HT1080 (cell line): Measurements from ENCODE around the gene LIG1. TPM values are rescaled to one million over a fixed set of nuclear protein-coding genes. Genes with fewer than 3 reads are reported as not detected.

Source experiments
- DNase-seq: peaks from one replicate; pipeline ENCODE4 v3.0.0-alpha.2; 2015; ENCODE audit warnings: low read depth
- polyA plus RNA-seq, 2 experiments: library from polyadenylated mRNA; depleted of rRNA; stranded (reverse); fragments of >200 nt; gene quantifications; 2 replicates each; pipeline ENCODE4 v1.2.3, GENCODE V29; 2015
- total RNA-seq: library from RNA; depleted of rRNA; stranded (reverse); fragments of >200 nt; shearing (Covaris generic); gene quantifications from 2 replicates; pipeline ENCODE4 v1.2.3, GENCODE V29; 2014; rRNA removed

Gene LIG1
- total RNA-seq = 86.5 and 139 TPM in 2 replicates
- 38.6 and 39.4 TPM in 2 replicates for polyA plus RNA-seq (2015; cell fraction: cytosol; rRNA removed)
- polyA plus RNA-seq (2015; cell fraction: nucleus; rRNA removed) = 101 and 119 TPM in 2 replicates

GRCh38 chr19:48169939-48170803 is at the start of gene LIG1, which contains the start of gene ZSWIM9:
TSS of gene LIG1 (minus strand) at chr19:48170344. CDS start at chr19:48165566, 4,778 bp downstream.
TSS of gene ZSWIM9 (plus strand) at chr19:48170680. CDS start at chr19:48171803, 1,123 bp downstream.
- peak; percentile 97 for DNase-seq

- DNase-seq = no peak
These were observed 48.9 kb upstream of the LIG1 start for GRCh38 chr19:48218997-48219396.

GRCh38 chr19:48216933-48217332 is 46.8 kb upstream of the LIG1 start:
- no peak for DNase-seq

GRCh38 chr19:48213959-48214358 is 43.8 kb upstream of the LIG1 start:
- no peak for DNase-seq

GRCh38 chr19:48210005-48210404 is 39.9 kb upstream of the LIG1 start:
- no peak for DNase-seq

GRCh38 chr19:48206397-48207093 is 36.4 kb upstream of the LIG1 start:
- no peak for DNase-seq

- DNase-seq = peak; percentile 99
These were observed 33.9 kb upstream of the LIG1 start for GRCh38 chr19:48203794-48204628.

- DNase-seq = peak; percentile 18
These were observed 33.2 kb upstream of the LIG1 start for GRCh38 chr19:48203222-48203793.

- DNase-seq = no peak
These were observed 27.0 kb upstream of the LIG1 start for GRCh38 chr19:48196933-48197665.

GRCh38 chr19:48196321-48196763 is 26.2 kb upstream of the LIG1 start:
- no peak for DNase-seq

GRCh38 chr19:48194844-48195830 is 25.0 kb upstream of the LIG1 start:
- no peak for DNase-seq

- no peak for DNase-seq
These were observed 24.1 kb upstream of the LIG1 start for GRCh38 chr19:48194041-48194843.

- DNase-seq = no peak
These were observed 22.6 kb upstream of the LIG1 start for GRCh38 chr19:48192750-48193149.

GRCh38 chr19:48190885-48191284 is 20.7 kb upstream of the LIG1 start:
- no peak for DNase-seq

- peak; percentile 94 for DNase-seq
These were observed 20.2 kb upstream of the LIG1 start for GRCh38 chr19:48190288-48190884.

- DNase-seq = no peak
These were observed 16.4 kb upstream of the LIG1 start for GRCh38 chr19:48186541-48186991.

- DNase-seq = no peak
These were observed 15.9 kb upstream of the LIG1 start for GRCh38 chr19:48186015-48186414.
